Choroid plexus epithelial cell (primary cell): Measurements from ENCODE around the gene ETHE1.

Experiments used
- DNase-seq: peaks from one replicate; pipeline ENCODE4 v3.0.0-alpha.2; 2010; ENCODE audit warnings: low read depth
- H3K4me3 ChIP-seq: 2 replicates; pipeline ENCODE4 v1.5.1; 2011; ENCODE audit warnings: low read depth, mild to moderate bottlenecking, control low read depth, low read length, moderate library complexity
- CTCF ChIP-seq: conservative IDR thresholded peaks from 2 replicates; pipeline ENCODE4 v1.5.1; 2011; ENCODE audit warnings: low read depth, mild to moderate bottlenecking, control low read depth, inconsistent platforms, low read length, moderate library complexity

The ETHE1 gene

GRCh38 chr19:43544077-43544476, 17.1 kb upstream of the ETHE1 start:
- DNase-seq = no peak
- TF ChIP-seq CTCF = no peak
- no peak overlapping the region for H3K4me3 ChIP-seq

DNA sequence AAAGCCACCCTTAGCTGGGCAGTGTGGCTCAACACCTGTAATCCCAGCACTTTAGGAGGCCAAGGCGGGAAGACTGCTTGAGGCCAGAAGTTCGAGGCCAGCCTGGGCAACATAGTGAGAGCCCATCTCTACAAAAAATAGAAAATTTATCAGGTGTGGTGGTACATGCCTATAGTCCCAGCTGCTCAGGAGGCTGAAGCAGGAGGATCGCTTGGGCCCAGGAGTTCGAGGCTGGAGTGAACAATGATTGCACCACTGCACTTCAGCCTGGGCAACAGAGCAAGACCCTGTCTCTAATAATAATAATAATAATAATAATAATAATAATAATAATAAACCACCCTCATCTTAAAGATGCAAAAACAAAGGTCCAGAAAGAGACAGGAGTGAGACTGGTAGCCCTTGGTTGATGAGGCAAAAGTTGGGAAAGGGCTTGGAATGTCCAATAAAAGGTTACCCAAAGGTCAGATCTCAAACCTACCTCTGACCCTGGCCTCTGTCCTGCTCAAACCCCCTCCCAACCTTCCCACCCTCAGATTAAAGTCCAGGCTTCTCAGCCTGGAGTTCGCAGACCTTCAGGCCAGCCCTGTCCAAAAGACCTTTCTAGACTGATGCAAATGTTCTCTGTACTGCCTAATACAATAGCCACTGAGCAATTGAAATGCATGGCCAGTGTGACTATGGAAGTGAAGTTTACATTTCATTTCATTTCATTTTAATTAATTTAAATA, 15.1 kb upstream of the ETHE1 start:
- TF ChIP-seq CTCF = no peak
- no peak overlapping the region for H3K4me3 ChIP-seq
- DNase-seq = no peak

GRCh38 chr19:43540381-43540780, 13.4 kb upstream of the ETHE1 start:
- no peak for TF ChIP-seq CTCF
- H3K4me3 ChIP-seq = no peak overlapping the region
- DNase-seq = no peak

- H3K4me3 ChIP-seq = no peak overlapping the region
- TF ChIP-seq CTCF = no peak
- no peak for DNase-seq
Observed at GRCh38 chr19:43538922-43539321, 11.9 kb upstream of the ETHE1 start.

GRCh38 chr19:43534816-43535761, 8.1 kb upstream of the ETHE1 start:
- DNase-seq = peak; percentile 75
- no peak overlapping the region for H3K4me3 ChIP-seq
- peak; percentile 85 for TF ChIP-seq CTCF

GRCh38 chr19:43534305-43534815, 7.4 kb upstream of the ETHE1 start:
- H3K4me3 ChIP-seq = peak overlapping the region; percentile 56
- TF ChIP-seq CTCF = no peak
- DNase-seq = no peak
